Right ventricle myocardium superior (tissue), 1 donor: ENCODE data around the gene TTLL12. TPM values are rescaled to one million over a fixed set of nuclear protein-coding genes. Genes with fewer than 3 reads are reported as not detected.

ENCODE experiments used
- ATAC-seq: fragments of 200-7000 bp; cut with Tn5 transposase; one replicate; pipeline ENCODE4 v1.9.1; 2020; ENCODE audit warnings: mild to moderate bottlenecking; ENCODE audit not compliant: poor library complexity
- DNase-seq: peaks from one replicate; pipeline ENCODE4 v3.0.0-alpha.2; 2020
- intact Hi-C: fragments of 100-400 bp; cut with DNase I; formaldehyde crosslinking; loops from one replicate; pipeline ENCODE4 v1.11.2; 2022
- total RNA-seq: library from RNA; stranded (reverse); fragmentation: NEBNext Ultra II Directional; extraction: Animal tissue kit (Norgen Biotek cat#: 25700); gene quantifications from one replicate; pipeline ENCODE4 v1.2.1, GENCODE V29; 2021
- donor health status: DM: no; HTN: yes; CAD: no; lungs with severe emphysema.

TTLL12 gene
- total RNA-seq, 1 donor from 2014 or later = 11.1 TPM

DNA sequence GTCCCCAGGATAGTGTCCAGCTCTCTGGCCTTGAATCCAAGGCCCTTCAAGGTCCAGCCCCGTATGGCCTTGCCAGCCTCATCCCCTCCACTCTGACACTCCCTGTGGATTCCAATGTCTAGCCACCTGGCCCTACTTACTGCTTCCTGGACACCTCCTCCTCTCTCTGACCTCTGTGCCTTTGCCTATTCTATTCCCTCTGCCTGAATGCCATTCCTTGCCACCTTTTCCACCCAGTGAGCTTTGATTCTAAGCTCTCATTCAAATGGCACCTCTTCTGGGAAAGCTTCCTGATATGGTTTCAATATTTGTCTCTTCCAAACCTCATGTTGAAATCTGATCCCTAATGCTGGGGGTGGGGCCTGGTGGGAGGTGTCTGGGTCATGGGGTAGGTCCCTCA, 31.9 kb upstream of the TTLL12 start:
- DNase-seq (no peak), ATAC-seq (no peak)
- intact Hi-C loops = no loop called here

DNA sequence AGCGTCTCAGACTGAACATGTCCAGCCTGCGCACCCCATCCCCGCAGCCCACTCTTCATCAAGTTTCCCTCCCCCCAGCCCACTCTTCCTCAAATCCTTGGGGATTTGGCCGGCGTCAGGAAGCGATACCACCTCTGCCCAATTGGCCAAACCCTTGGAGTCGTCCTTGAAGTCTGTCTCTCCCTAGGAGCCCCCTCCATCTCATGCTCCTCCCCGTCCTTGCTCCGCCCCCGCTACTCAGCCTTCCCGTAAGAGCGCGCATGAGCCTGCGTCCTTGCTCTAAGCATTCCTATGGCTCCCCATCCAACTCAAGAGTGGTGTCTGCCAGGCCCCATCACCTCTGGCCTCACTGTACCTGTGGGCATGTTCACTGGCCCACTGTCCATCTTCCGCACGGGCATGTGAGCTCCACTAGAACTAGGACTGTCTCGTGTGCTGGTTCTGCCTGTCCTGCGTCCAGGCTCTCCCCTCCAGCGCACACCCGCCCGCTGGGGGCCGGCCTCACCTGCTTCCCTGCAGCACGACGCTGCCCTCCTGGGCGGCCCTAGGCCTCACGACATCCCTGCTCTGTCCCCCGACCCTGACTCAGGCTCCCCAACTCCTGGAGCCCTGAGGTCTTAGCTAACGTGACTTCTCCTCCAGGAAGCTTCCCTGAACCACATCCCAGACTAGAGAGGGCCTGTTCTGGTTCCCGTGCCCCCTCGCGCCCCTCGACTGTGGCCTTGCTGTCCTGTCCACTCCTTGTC, 30.5 kb upstream of the TTLL12 start:
- ATAC-seq = no peak
- DNase-seq = no peak
- intact Hi-C loops = no loop called here

DNA sequence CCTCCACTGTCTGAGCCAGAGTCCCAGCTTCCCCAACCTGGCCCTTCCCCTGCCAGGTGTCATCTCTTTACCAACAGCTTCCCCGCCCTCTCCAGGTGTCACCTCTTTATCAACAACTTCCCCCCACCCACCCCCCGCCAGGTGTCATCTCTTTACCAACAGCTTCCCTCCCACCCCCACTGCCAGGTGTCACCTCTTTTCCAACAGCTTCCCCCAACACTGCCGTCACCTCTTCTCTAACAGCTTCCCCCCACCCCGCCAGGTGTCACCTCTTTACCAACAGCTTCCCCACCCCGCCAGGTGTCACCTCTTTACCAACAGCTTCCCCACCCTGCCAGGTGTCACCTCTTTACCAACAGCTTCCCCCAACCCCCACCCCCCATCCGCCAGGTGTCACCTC, 29.8 kb upstream of the TTLL12 start:
- no peak for DNase-seq

DNA sequence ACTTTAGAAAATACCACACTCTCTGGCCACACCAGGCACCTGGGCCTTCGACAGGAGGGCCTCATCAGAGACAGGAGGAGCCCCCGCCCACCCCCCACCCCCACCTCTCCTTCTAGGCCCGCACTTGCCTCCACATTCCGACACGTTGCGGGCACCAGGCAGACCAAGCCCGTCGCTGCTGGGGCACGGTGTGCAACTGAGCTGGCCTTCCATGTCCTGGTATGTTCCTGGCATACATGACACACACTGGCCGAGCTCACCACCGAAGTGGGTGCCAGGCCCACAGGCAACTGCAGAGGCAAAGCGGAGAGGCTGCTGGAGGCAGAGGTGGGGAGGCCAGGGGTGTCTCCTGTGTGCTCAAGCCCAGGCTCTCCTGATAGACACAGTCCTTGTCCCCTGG, 27.0 kb upstream of the TTLL12 start:
- DNase-seq = no peak

More for the DNA sequence above, 29.8 kb upstream of the TTLL12 start:
- no peak for ATAC-seq
- intact Hi-C loops = no loop called here

DNA sequence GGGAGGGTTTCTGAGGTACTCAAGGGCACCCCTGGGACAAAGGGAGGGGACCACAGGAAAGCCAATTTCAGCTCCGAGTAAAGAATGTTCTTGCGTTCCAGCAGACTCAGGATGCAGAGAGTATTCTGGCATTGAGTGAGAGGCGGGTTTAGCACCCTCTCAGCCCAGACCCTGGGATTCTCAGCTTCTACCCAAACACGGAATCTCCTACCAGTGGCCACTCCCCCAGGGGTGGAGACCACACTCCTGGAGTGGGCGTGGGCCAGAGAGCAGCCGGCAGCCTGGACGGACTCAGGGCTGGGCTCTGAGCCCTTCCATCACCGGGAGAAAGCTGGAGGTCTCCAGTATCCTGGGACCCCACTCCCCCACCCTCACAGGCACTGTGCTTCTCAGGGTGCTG, 26.1 kb upstream of the TTLL12 start:
- ATAC-seq (no peak), DNase-seq (no peak)
- intact Hi-C loops = no loop called here

More for the DNA sequence above, 27.0 kb upstream of the TTLL12 start:
- intact Hi-C loops = no loop called here
- ATAC-seq = no peak

DNA sequence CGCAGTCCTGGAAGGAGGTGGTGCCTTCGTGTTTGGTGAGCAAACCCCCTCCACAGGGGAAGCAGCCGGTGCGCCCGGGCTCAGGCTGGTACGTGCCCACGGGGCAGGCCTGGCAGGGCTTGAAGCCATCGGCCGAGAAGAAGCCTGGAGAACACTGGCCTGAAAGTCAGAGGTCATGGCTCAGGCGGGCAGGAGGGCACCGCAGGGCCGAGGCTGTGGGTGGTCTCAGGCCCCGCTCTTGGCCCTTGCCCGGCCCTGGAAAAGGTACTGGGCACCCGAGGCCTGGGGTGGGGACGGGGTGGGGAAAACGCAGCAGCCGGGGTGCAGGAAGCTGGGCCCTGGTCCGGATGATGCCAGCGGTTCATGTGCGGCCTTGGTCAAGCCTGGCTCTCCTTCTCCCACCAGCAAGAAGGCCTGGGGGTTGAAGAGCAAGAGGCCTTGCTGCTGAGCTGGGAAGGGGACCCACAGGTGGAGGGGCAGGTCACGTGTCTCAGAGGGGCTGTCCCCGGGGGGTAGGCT, 25.6 kb upstream of the TTLL12 start:
- no peak for DNase-seq
- intact Hi-C loops = no loop called here

DNA sequence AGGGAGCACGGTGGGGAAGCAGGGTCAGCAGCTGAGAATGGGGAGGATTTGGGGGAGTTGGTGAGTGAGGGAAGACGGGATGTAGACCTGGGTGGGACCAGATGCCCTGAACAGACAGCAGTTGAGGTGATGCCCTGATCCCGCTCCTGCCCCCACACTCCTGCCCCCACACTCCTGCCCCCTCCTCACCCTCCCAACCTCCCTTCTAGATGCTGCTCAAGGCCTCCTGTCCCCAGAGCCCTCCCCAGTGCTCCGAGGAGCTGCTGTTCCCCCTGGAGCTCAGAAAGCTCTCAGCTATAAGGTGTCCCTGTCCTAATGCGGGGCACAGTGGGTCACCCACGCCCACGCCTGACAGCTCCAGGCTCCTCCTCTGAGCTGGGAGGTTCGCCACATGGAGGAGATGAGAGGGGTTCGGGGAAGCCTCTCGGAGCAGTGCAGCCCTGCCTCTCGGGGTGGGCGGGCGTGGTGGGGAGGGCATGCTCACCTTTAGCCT, 25.1 kb upstream of the TTLL12 start:
- ATAC-seq (no peak), DNase-seq (no peak)
- intact Hi-C loops = no loop called here

More for the DNA sequence above, 25.6 kb upstream of the TTLL12 start:
- no peak for ATAC-seq

DNA sequence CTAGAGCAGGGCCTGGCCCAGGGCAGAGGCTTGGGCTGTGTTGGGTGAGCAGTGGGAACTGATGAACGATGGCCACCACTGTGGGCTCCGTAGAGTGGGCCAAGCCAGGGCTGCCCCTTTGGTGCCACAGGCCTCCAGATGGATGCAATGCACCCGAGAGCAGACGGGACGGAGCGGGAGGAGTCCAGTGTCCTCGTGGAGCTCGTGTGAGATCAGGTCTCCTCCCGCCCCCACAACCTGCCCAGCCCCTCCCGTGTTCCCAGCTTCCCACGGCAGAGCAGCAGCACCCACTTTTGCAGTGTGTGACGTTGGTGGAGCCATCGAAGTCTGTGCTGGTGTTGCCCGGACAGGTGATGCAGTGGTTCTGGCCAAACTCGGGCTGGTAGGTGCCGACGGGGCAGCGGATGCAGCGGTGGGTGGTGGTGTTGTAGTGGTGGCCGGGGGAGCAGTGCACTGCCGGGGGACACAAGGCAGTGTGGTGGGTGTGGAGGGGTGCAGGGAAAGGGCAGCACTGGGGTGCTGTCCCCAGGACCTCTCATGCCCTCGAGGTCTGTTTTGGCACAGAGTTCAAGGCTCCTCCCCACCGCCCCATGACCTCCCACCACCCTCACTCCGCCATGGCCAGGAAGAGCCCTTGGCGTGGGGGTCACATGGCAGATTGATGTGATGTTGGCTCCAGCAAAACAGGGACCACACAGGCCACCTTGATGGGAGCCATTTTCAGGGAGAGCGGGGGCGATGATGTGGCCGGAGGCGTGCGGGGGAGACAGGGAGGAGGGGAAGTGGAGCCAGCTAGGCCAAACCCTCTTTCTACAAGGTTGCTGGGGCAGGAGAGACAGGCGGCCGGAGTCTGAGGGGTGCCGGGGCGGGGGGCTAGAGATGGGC, 23.9 kb upstream of the TTLL12 start:
- ATAC-seq (no peak), DNase-seq (no peak)
- intact Hi-C loops = no loop called here

DNA sequence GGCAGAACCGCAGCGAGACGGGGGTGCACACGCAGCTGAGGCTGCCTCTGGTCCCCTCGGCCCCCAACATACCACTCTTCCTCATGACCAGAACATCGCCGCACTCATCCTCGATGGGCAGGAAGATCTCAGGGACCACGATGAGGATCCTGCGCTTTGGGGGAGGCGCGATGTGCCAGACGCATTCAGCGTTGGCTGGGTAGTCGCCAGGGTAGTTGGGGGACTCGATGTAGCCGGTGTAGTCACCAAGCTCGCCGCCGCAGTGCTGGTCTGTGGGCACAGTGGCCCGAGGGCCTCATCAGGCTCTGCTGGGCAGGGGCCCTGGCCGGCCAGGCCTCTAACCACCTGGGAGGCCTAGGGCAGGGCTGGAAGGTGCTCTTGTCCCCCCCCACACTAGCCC, 23.0 kb upstream of the TTLL12 start:
- intact Hi-C loops = no loop called here
- no peak for ATAC-seq
- DNase-seq = no peak

DNA sequence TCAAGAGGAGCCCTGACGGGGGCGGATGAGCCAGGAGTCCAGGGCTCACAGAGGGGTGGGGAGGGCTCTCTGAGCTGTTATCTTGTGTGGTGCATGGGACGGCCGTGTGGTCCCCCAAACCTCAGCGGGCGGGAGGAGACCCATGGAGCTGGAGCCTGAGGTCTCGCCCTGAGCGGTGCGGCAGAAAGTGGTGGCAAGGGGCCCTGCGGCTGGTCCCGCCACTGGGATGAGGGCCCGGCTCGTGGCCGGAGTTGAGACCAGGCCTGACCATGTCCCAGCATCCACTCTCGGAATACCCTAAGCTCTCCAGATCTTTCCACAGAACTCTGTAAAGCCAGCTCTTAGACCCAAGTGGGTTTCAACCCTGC, 22.6 kb upstream of the TTLL12 start:
- DNase-seq (no peak), ATAC-seq (no peak)
- intact Hi-C loops = no loop called here

DNA sequence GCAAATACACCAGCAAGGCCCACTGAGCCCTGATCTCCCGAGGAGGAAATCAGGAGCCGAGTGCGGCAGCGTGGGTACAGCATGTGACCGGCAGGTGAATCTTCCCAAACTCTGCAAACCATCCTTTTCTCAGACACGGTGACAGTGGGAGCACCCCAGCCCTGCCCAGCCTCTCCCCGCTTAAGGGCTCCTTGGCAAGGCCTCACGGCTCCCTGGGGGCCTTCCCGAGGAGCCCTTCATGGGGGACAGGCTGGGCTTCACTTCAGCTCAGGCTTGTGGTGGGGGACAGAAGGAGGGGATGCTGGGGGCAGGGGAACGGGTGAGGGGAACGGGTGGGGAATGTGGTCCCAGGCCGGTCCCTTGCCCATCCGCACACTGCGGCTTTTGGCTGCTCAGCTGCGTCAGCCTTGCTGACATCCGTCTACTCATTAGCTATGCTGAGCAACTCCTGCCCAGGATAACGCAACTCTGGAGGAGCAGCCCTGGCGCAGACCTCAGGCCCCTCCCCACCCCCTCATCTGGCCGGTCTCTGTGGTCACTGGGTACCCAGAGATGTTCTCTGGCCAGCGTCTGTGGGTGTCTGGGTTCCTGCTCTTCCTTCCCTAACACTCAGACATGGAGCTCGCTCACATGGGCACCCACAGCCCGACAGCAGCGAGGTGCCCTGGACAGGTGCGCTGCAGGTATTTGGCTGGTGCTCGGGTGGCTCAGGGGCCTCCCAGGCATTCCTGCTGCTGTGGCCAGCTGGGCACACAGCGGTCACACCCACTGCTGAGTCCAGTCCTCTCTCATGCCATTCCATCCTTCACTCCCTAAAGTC, 22.0 kb upstream of the TTLL12 start:
- intact Hi-C loops = no loop called here
- DNase-seq (no peak), ATAC-seq (no peak)

DNA sequence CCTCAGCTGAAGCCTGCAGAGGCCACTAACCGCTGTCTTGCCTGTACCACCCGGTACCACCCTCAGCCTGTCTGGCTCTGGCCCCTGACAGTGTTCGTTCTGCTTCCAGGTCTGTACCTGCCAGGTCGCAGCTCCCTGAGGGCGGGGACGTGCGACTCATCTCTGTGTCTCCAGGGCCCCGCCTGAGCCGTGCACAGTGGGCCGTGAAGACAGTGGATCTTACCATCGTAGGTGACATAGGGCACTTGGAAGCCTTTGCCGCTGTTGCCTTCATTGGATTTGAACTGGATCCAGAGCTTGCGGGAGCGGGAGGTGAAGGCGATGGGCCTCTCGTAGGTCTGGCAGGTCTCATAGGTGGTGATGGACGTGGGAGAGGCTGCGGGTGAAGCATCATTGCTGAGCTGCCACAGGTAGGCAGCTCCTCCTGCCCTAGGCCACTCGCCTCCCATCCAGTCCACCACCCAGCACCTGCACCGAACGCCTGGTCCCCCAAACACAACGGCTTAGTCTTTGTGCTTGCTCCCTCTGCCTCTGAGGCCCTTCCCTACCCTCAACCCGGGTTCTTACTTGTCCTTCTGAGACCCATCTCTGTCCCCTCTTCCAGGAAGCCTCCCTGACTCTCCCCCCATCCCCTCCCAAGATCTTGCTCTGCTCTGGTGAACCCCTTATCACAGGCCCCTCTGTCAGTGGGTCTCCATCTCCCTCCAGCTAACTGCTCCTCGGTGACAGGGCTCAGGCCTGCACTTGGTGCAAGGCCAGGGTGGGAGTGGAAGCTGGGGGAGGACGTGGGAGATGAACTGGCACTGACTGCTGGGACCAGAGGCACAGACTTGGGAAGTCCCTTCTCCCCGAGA, 21.1 kb upstream of the TTLL12 start:
- intact Hi-C loops = no loop called here
- ATAC-seq (no peak), DNase-seq (no peak)

DNA sequence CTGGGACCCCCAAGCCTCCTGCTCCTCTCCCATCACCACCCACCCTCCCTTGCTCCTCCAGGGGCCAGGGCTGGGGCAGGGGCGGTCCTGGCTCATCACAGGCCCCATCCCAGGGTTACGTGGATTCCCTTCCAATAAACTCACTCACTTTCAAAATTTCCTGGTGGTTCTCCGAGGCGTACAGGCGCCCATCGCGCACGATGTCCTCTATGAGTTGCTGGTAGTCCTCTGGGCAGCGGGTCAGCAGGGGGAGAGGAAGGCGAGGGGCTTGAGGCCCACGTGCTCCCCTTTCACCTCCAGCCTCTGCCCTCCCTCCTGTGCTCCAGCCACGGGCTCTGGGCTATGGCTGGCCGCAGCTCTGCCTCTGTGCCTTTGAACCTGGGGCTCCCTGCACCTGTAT, 20.5 kb upstream of the TTLL12 start:
- ATAC-seq = no peak
- DNase-seq = no peak
- intact Hi-C loops = no loop called here

DNA sequence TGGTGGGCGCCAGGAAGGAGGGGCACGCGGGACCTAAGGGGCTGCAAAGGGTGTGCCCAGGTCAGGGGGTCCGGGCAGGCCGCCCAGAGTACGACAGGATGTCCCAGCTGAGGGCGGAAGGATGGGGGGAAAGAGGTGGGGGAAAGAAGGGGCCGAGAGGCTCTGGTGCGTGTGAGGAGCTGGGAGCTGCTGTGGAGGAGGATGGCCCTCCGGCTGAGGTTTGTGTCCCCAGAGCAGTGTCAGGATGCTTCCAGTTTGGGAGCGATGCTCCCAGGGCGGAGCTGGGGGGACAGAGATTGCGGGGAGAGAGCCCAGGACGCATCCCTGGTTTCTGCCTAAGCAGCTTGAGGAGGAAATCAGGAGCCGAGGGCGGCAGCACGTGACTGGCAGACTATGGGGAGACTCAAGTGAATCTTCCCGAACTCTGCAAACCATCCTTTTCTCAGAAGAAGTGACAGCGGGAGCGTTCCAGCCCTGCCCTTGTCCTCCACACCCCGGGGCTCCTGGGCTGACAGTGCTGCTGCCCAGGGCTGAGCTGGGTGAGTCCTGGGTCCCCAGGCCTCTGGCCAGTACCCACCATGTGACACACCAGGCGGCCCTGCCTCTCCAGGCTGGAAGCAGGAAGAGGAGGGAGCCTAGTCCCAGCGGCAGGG, 19.7 kb upstream of the TTLL12 start:
- ATAC-seq = no peak
- intact Hi-C loops = no loop called here
- DNase-seq = no peak

DNA sequence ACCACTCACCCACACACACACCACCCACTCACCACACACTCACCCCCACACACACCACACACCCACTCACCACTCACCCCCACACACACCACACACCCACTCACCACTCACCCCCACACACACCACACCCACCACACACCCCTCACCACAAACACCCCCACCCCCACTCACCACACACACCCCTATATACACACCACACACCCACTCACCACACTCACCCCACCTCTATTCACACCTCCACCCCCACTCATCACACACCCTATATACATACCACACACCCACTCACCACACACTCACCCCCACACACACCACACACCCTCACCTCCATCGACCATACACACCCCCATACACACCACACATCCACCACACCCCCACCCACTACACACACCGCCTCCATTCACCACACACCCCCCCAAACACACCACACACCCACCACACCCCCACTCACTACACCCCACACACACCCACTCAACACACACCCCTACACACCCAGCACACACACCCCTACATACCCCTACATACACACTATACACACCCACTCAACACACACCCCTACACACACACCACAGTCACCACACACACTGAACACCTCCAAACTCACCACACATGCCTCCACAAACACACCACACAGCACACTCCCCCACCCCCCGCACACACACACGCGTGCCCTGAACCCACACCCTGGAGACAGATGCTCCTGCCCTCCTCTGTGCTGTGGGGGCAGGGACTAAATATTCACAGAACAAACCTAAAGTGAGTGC, 19.0 kb upstream of the TTLL12 start:
- intact Hi-C loops = no loop called here
- no peak for ATAC-seq
- DNase-seq = no peak

DNA sequence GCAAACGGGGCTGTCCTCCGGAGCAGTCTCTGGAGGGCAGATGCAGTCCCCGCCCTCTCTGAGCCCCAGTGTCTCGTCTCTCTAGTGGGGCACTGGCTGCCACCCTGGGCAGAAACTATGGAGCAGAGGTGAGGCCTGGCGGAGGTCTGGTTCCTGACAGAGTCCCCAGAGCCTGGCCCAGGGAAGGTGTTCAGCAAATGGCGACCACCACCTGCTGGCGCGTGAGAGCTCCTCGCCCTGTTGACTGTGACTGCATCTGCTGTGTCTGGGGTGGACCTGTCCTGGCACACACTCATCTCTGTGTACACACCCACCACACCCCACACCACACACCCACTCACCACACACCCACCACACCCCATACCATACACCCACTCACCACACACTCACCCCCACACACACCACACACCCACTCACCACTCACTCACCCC, 18.3 kb upstream of the TTLL12 start:
- DNase-seq = no peak
- ATAC-seq = no peak
- intact Hi-C loops = no loop called here

DNA sequence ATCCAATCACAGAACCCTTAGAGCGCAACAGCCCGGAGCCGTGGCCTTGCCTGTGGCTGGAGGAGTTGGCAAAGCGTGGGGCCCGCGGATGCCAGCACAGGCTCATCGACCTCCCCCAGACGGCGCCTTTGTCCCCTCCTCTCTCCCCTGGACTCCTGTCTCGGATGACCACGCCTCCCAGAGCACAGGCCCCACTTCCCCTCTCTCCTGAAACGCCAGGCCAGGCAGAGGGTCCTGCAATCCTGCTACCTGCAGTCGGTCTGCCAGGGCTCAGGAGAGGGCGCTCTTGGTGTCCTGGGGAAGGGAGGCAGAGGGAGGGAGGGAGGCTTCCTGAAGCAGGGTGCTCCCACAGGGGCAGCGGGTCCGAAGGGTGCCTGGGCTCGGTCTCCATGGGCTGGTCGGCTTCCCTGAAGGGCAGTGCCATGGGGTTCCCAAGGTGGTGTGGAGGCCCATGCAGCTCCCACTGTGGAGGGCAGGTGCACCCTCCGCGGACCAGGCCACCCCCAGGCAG, 16.6 kb upstream of the TTLL12 start:
- intact Hi-C loops = no loop called here
- no peak for DNase-seq
- ATAC-seq = no peak
